ENCODE results near the gene TMPRSS11B. TPM values are rescaled to one million over a fixed set of nuclear protein-coding genes. Genes with fewer than 3 reads are reported as not detected.
"Not testable (repeated sequence)": the region's sequence is repeated elsewhere in the genome, so short reads cannot be mapped to it uniquely, and the experiment has no call there.

Gene TMPRSS11B
- total RNA-seq, 2 donors from 2014 or later, result 0.15 to 0.18 TPM

- peaks cover 4% of the 10 kb centered on the region for H3K27me3 Mint-ChIP-seq (ENCODE audit: insufficient read depth)
- H3K36me3 ChIP-seq (ENCODE audit: control insufficient read depth, insufficient read depth, low read length), result no peaks in the 10 kb centered on the region
- H3K27ac Mint-ChIP-seq, result no peak overlapping the region
- H3K36me3 Mint-ChIP-seq (ENCODE audit: low read depth), result no peaks in the 10 kb centered on the region
- no peak for DNase-seq
- no peaks in the 10 kb centered on the region for H3K9me3 ChIP-seq (ENCODE audit: control insufficient read depth, low read length)
- TF ChIP-seq CTCF (conservative IDR thresholded peaks at IDR 0.05), result no peak
- peaks cover 27% of the 10 kb centered on the region for H3K27me3 ChIP-seq (ENCODE audit: control insufficient read depth, insufficient read depth, low read length, poor library complexity, severe bottlenecking)
- no peak overlapping the region for H3K4me3 ChIP-seq (ENCODE audit: low read length)
- no peaks in the 10 kb centered on the region for H3K4me1 ChIP-seq (ENCODE audit: control insufficient read depth, insufficient read depth, low read length)
- H3K4me3 Mint-ChIP-seq, result no peak overlapping the region
- H3K27ac ChIP-seq (ENCODE audit: low read depth, low read length), result no peak overlapping the region
- no peaks in the 10 kb centered on the region for H3K9me3 Mint-ChIP-seq
- H3K4me1 Mint-ChIP-seq, result peaks cover 18% of the 10 kb centered on the region
- H3K9ac ChIP-seq (ENCODE audit: extremely low read depth, low read length, poor library complexity, severe bottlenecking), result no peak overlapping the region
Measured at GRCh38 chr4:68216501-68216900, 29.0 kb downstream of the TMPRSS11B start.

DNA sequence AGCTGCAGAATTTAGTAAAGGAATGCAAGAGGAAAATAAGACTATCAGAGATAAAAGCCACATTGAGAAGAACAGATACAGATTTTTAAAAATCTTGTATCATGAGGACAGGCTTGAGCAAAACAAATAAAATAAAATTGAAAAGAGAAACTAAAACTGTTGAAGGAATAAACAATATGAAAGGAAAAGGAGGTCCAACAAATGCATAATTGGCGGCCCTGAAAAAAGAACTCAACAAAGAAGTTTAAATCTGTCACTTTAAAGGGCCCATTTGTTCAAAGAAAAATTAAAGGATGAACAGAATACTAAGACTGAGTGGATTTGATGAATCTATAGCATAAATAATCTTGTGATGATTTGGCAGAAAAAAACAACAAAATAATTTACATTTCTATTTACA is 36.5 kb downstream of the TMPRSS11B start:
- Histone ChIP-seq H3K27me3 (ENCODE audit: control insufficient read depth, insufficient read depth, low read length, poor library complexity, severe bottlenecking) (peaks cover 7% of the 10 kb centered on the region), H3K4me3 (ENCODE audit: low read length) (no peak overlapping the region), H3K9ac (ENCODE audit: extremely low read depth, low read length, poor library complexity, severe bottlenecking) (no peak overlapping the region), H3K27ac (ENCODE audit: low read depth, low read length) (no peak overlapping the region), H3K36me3 (ENCODE audit: control insufficient read depth, insufficient read depth, low read length) (no peaks in the 10 kb centered on the region), H3K9me3 (ENCODE audit: control insufficient read depth, low read length) (peaks cover 24% of the 10 kb centered on the region), H3K4me1 (ENCODE audit: control insufficient read depth, insufficient read depth, low read length) (no peaks in the 10 kb centered on the region)
- whole genome bisulfite sequencing, 2 experiments (ENCODE audit: insufficient coverage in 1 of 2, insufficient read length in 1 of 2), result 75 to 83% methylated on average over 1 of the region's 1 CpG
- TF ChIP-seq CTCF (conservative IDR thresholded peaks at IDR 0.05), result no peak
- no peaks in the 10 kb centered on the region for H3K4me1 Mint-ChIP-seq
- peaks cover 34% of the 10 kb centered on the region for H3K9me3 Mint-ChIP-seq
- no peak overlapping the region for H3K4me3 Mint-ChIP-seq
- H3K36me3 Mint-ChIP-seq (ENCODE audit: low read depth), result no peaks in the 10 kb centered on the region
- H3K27ac Mint-ChIP-seq, result no peak overlapping the region
- peaks cover 3% of the 10 kb centered on the region for H3K27me3 Mint-ChIP-seq (ENCODE audit: insufficient read depth)
- no peak for DNase-seq

GRCh38 chr4:68194305-68194704 is 51.2 kb downstream of the TMPRSS11B start:
- H3K4me1 ChIP-seq (ENCODE audit: control insufficient read depth, insufficient read depth, low read length); H3K27me3 Mint-ChIP-seq (ENCODE audit: insufficient read depth); H3K4me3 ChIP-seq (ENCODE audit: low read length); H3K27ac Mint-ChIP-seq; DNase-seq; H3K9ac ChIP-seq (ENCODE audit: extremely low read depth, low read length, poor library complexity, severe bottlenecking); H3K36me3 Mint-ChIP-seq (ENCODE audit: low read depth); H3K9me3 ChIP-seq (ENCODE audit: control insufficient read depth, low read length); H3K27me3 ChIP-seq (ENCODE audit: control insufficient read depth, insufficient read depth, low read length, poor library complexity, severe bottlenecking); H3K4me1 Mint-ChIP-seq; H3K4me3 Mint-ChIP-seq; H3K36me3 ChIP-seq (ENCODE audit: control insufficient read depth, insufficient read depth, low read length); H3K27ac ChIP-seq (ENCODE audit: low read depth, low read length): not testable (repeated sequence)
- 91% methylated on average over 5 of the region's 5 CpGs; no CpG with 5 or more reads in 1 of the 2 experiments for WGBS, 2 experiments (ENCODE audit: insufficient coverage in 1 of 2, insufficient read length in 1 of 2)
- peaks cover 28% of the 10 kb centered on the region for H3K9me3 Mint-ChIP-seq

DNA sequence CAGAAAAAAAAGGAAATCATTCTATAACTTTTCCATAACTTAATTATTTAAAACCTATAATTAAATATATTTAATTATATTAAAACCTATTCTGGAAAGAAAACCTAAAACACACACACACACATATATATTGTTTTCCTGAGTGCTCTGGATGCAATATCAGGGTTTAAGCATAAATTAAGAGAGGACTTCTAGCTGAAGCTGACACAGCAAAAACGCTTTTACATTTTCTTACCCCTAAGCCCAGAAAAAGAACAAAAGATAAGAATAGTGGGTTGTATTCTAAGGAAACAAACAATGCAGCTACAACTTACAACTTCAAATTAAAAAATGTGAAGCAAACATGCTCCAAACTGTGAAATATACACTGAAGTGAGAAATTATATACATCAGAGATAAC is 52.3 kb downstream of the TMPRSS11B start:
- Mint-ChIP-seq H3K4me3 (no peak overlapping the region), H3K4me1 (no peaks in the 10 kb centered on the region), H3K27me3 (ENCODE audit: insufficient read depth) (no peaks in the 10 kb centered on the region), H3K27ac (no peak overlapping the region), H3K9me3 (peaks cover 28% of the 10 kb centered on the region), H3K36me3 (ENCODE audit: low read depth) (no peaks in the 10 kb centered on the region)
- Histone ChIP-seq H3K36me3 (ENCODE audit: control insufficient read depth, insufficient read depth, low read length) (no peaks in the 10 kb centered on the region), H3K27ac (ENCODE audit: low read depth, low read length) (no peak overlapping the region), H3K27me3 (ENCODE audit: control insufficient read depth, insufficient read depth, low read length, poor library complexity, severe bottlenecking) (no peaks in the 10 kb centered on the region), H3K4me1 (ENCODE audit: control insufficient read depth, insufficient read depth, low read length) (no peaks in the 10 kb centered on the region), H3K4me3 (ENCODE audit: low read length) (no peak overlapping the region), H3K9me3 (ENCODE audit: control insufficient read depth, low read length) (no peaks in the 10 kb centered on the region), H3K9ac (ENCODE audit: extremely low read depth, low read length, poor library complexity, severe bottlenecking) (no peak overlapping the region)
- no peak for TF ChIP-seq CTCF (conservative IDR thresholded peaks at IDR 0.05)
- no CpG with 5 or more reads among the region's 1 CpG for WGBS, 2 experiments (ENCODE audit: insufficient coverage in 1 of 2, insufficient read length in 1 of 2)
- DNase-seq, result no peak
